Hepatocyte (in vitro differentiated cells): ENCODE results near the gene DNM3.

Experiments used
- EZH2 ChIP-seq: fragments of 200-600 bp; sonication (generic); IDR thresholded peaks from 2 replicates; pipeline ENCODE4 v1.6.1; 2016; ENCODE audit warnings: antibody characterized with exemption, mild to moderate bottlenecking, borderline replicate concordance
- EZH2phosphoT487 ChIP-seq: fragments of 200-600 bp; sonication (generic); IDR thresholded peaks from one replicate; pipeline ENCODE4 v1.6.1; 2018; ENCODE audit warnings: antibody characterized with exemption, mild to moderate bottlenecking, low read depth, moderate library complexity; ENCODE audit not compliant: unreplicated experiment, severe bottlenecking
- TF ChIP-seq, protein P1 (sequence below): fragments of 200-600 bp; sonication (generic); IDR thresholded peaks from 2 replicates; pipeline ENCODE4 v1.5.1; 2016; ENCODE audit warnings: antibody characterized with exemption, mild to moderate bottlenecking; ENCODE audit not compliant: poor library complexity

GRCh38 chr1:172378109-172378760 lies 536.9 kb downstream of the DNM3 start:
- TF ChIP-seq EZH2 = no peak
- TF ChIP-seq, protein P1, sequence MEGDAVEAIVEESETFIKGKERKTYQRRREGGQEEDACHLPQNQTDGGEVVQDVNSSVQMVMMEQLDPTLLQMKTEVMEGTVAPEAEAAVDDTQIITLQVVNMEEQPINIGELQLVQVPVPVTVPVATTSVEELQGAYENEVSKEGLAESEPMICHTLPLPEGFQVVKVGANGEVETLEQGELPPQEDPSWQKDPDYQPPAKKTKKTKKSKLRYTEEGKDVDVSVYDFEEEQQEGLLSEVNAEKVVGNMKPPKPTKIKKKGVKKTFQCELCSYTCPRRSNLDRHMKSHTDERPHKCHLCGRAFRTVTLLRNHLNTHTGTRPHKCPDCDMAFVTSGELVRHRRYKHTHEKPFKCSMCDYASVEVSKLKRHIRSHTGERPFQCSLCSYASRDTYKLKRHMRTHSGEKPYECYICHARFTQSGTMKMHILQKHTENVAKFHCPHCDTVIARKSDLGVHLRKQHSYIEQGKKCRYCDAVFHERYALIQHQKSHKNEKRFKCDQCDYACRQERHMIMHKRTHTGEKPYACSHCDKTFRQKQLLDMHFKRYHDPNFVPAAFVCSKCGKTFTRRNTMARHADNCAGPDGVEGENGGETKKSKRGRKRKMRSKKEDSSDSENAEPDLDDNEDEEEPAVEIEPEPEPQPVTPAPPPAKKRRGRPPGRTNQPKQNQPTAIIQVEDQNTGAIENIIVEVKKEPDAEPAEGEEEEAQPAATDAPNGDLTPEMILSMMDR = no peak
- TF ChIP-seq EZH2phosphoT487 = no peak
